ENCODE measurements around the gene NRAP. TPM values are rescaled to one million over a fixed set of nuclear protein-coding genes. Genes with fewer than 3 reads are reported as not detected.

NRAP gene
- total and polyA plus RNA-seq, 4 donors, result 0.05 to 0.13 (median 0.10) TPM

- Histone ChIP-seq H3K27ac (ENCODE audit: low read depth in 1 of 2, low read length in 2 of 2) (no peak overlapping the region), H3K4me1 (ENCODE audit: control insufficient read depth in 4 of 4, insufficient read depth in 4 of 4, low read length in 3 of 4) (peaks cover 17 to 50% (median 44%) of the 10 kb centered on the region in 4 donors), H3K9me3 (ENCODE audit: control insufficient read depth in 4 of 4, low read length in 3 of 4) (no peaks in the 10 kb centered on the region), H3K4me3 (ENCODE audit: low read depth in 1 of 3, low read length in 3 of 3) (no peak overlapping the region), H3K27me3 (ENCODE audit: control insufficient read depth in 4 of 4, insufficient read depth in 4 of 4, low read length in 3 of 4) (no peaks in the 10 kb centered on the region), H3K36me3 (ENCODE audit: control insufficient read depth in 4 of 4, insufficient read depth in 3 of 4, low read depth in 1 of 4, low read length in 3 of 4) (no peaks in the 10 kb centered on the region), H3K9ac (ENCODE audit: low read depth in 1 of 2, low read length in 2 of 2) (no peak overlapping the region)
- DNase-seq (ENCODE audit: low spot score), result no peak
- no peak for TF ChIP-seq CTCF (IDR thresholded peaks at IDR 0.05; ENCODE audit: low read depth, low read length, missing input control)
- no peak for TF ChIP-seq ZBTB33 (IDR thresholded peaks at IDR 0.05)
- TF ChIP-seq RXRA (IDR thresholded peaks at IDR 0.05), result no peak
- TF ChIP-seq REST (IDR thresholded peaks at IDR 0.05), result no peak
- TF ChIP-seq JUND (IDR thresholded peaks at IDR 0.05), result no peak
- TF ChIP-seq HNF4G (IDR thresholded peaks at IDR 0.05), result no peak
- WGBS, result 98% methylated on average over 1 of the region's 1 CpG
Observed at GRCh38 chr10:113544392-113544791, 119.4 kb downstream of the NRAP start.

- Histone ChIP-seq H3K27me3 (ENCODE audit: control insufficient read depth in 4 of 4, insufficient read depth in 4 of 4, low read length in 3 of 4) (no peaks in the 10 kb centered on the region), H3K27ac (ENCODE audit: low read depth in 1 of 2, low read length in 2 of 2) (no peak overlapping the region), H3K4me3 (ENCODE audit: low read depth in 1 of 3, low read length in 3 of 3) (no peak overlapping the region), H3K9ac (ENCODE audit: low read depth in 1 of 2, low read length in 2 of 2) (no peak overlapping the region), H3K36me3 (ENCODE audit: control insufficient read depth in 4 of 4, insufficient read depth in 3 of 4, low read depth in 1 of 4, low read length in 3 of 4) (no peaks in the 10 kb centered on the region), H3K9me3 (ENCODE audit: control insufficient read depth in 4 of 4, low read length in 3 of 4) (no peaks in the 10 kb centered on the region), H3K4me1 (ENCODE audit: control insufficient read depth in 4 of 4, insufficient read depth in 4 of 4, low read length in 3 of 4) (peaks cover 21 to 52% (median 48%) of the 10 kb centered on the region in 4 donors)
- DNase-seq (ENCODE audit: low spot score), result no peak
- 84% methylated on average over 5 of the region's 5 CpGs for WGBS
- no peak for TF ChIP-seq FOXA2 (IDR thresholded peaks at IDR 0.05)
- no peak for TF ChIP-seq ZBTB33 (IDR thresholded peaks at IDR 0.05)
- no peak for TF ChIP-seq JUND (IDR thresholded peaks at IDR 0.05)
- TF ChIP-seq YY1 (IDR thresholded peaks at IDR 0.05), result no peak
- TF ChIP-seq HNF4A (conservative IDR thresholded peaks at IDR 0.05), result no peak
Observed at GRCh38 chr10:113543107-113543955, 120.5 kb downstream of the NRAP start.

All from liver (tissue), 9 donors.